H1 (cell line): ENCODE data around the gene RGR. TPM values are rescaled to one million over a fixed set of nuclear protein-coding genes. Genes with fewer than 3 reads are reported as not detected.

Experiments
- CTCF ChIA-PET: fragments of 300-600 bp; sonication (Branson Sonifier 250); formaldehyde crosslinking; loops from one replicate; lab custom pipeline; 2021; ENCODE audit not compliant: partially characterized antibody; lab: Charles Lee
- POLR2A ChIA-PET: fragments of 300-600 bp; sonication (Branson Sonifier 250); formaldehyde crosslinking; loops from one replicate; lab custom pipeline; 2021; ENCODE audit warnings: inconsistent platforms; ENCODE audit not compliant: partially characterized antibody; lab: Charles Lee
- DNase-seq, 2 experiments: peaks; one replicate each; pipeline versions ENCODE4 v3.0.0 to v3.0.0-alpha.2; 2010 to 2022; ENCODE audit warnings: low spot score in 2 of 2, low read depth in 1 of 2, mixed read lengths in 1 of 2
- FAIRE-seq: peaks from 2 replicates; lab custom pipeline; 2011; peaks lifted over from hg19 to GRCh38; lab: Jason Lieb, UNC
- H2AFZ ChIP-seq: 2 replicates; pipeline ENCODE4 v1.8.1; 2012; ENCODE audit warnings: low read length, inconsistent platforms
- H2AK5ac ChIP-seq: 2 replicates; pipeline ENCODE4 v1.6.1; 2013; ENCODE audit warnings: low read depth, low read length
- H2BK120ac ChIP-seq: replicated peaks from 2 replicates; pipeline ENCODE3; 2013; ENCODE audit warnings: low read depth, low read length, inconsistent platforms
- H2BK12ac ChIP-seq: 2 replicates; pipeline ENCODE4 v1.6.1; 2013; ENCODE audit warnings: low read depth, low read length
- H2BK15ac ChIP-seq: 2 replicates; pipeline ENCODE4 v1.6.1; 2013; ENCODE audit warnings: low read length
- H2BK20ac ChIP-seq: 2 replicates; pipeline ENCODE4 v1.6.1; 2013; ENCODE audit warnings: low read length
- H2BK5ac ChIP-seq: 2 replicates; pipeline ENCODE4 v1.6.1; 2013; ENCODE audit warnings: low read depth, low read length
- H3K14ac ChIP-seq: 2 replicates; pipeline ENCODE4 v1.6.1; 2013; ENCODE audit warnings: inconsistent platforms; ENCODE audit not compliant: insufficient read length
- H3K18ac ChIP-seq: 2 replicates; pipeline ENCODE4 v1.6.1; 2013; ENCODE audit warnings: low read length; ENCODE audit errors: extremely low read depth
- H3K23ac ChIP-seq: 2 replicates; pipeline ENCODE4 v1.6.1; 2013; ENCODE audit warnings: inconsistent platforms; ENCODE audit not compliant: insufficient read length
- H3K23me2 ChIP-seq: 2 replicates; pipeline ENCODE4 v1.6.1; 2013; ENCODE audit warnings: low read depth, low read length
- H3K27ac ChIP-seq: 2 replicates; pipeline ENCODE4 v1.6.1; 2011; ENCODE audit warnings: low read depth, low read length, inconsistent platforms
- H3K27me3 ChIP-seq, 4 experiments: replicated peaks in 1 of 4; 1 replicate in 1 of 4; 2 replicates in 3 of 4; pipeline versions ENCODE4 v1.6.1 to v1.8.1; 2011 to 2013; ENCODE audit warnings: low read length in 3 of 4, mild to moderate bottlenecking in 3 of 4, inconsistent platforms in 2 of 4, mixed read lengths in 2 of 4, moderate library complexity in 1 of 4; ENCODE audit not compliant: control insufficient read depth in 3 of 4, insufficient read depth in 3 of 4; ENCODE audit errors: extremely low read depth in 1 of 4
- H3K36me3 ChIP-seq, 4 experiments: 2 replicates each; pipeline versions ENCODE4 v1.6.1 to v1.8.1; 2011 to 2013; ENCODE audit warnings: mild to moderate bottlenecking in 4 of 4, low read length in 3 of 4, moderate library complexity in 2 of 4, control low read depth in 1 of 4, inconsistent platforms in 1 of 4; ENCODE audit not compliant: insufficient read depth in 4 of 4, control insufficient read depth in 2 of 4
- H3K4ac ChIP-seq: replicated peaks from 2 replicates; pipeline ENCODE3; 2013; ENCODE audit warnings: low read length, low read depth, mixed read lengths, inconsistent platforms; ENCODE audit not compliant: insufficient read length
- H3K4me1 ChIP-seq, 4 experiments: replicated peaks in 1 of 4; 1 replicate in 1 of 4; 2 replicates in 3 of 4; pipeline versions ENCODE4 v1.6.1 to v1.8.1; 2011 to 2013; ENCODE audit warnings: low read length in 3 of 4, inconsistent platforms in 2 of 4, mixed read lengths in 1 of 4; ENCODE audit not compliant: insufficient read depth in 4 of 4, control insufficient read depth in 3 of 4
- H3K4me2 ChIP-seq, 2 experiments: 2 replicates each; pipeline versions ENCODE4 v1.6.1 to v1.8.1; 2011 to 2013; ENCODE audit warnings: low read depth in 2 of 2, low read length in 2 of 2, control low read depth in 1 of 2, inconsistent platforms in 1 of 2, mild to moderate bottlenecking in 1 of 2; ENCODE audit not compliant: insufficient read depth in 1 of 2
- H3K4me3 ChIP-seq, 4 experiments: fragments of 200-600, 300-600 bp in 1 of 4; sonication (generic), shearing (Covaris generic), sonication (Bioruptor Twin) in 1 of 4; 2 replicates each; pipeline versions ENCODE4 v1.5.1 to v1.8.1; 2011 to 2016; ENCODE audit warnings: low read length in 4 of 4, low read depth in 3 of 4, control low read depth in 2 of 4, inconsistent platforms in 2 of 4, mild to moderate bottlenecking in 2 of 4, mixed read lengths in 1 of 4, moderate library complexity in 1 of 4; ENCODE audit not compliant: insufficient read depth in 2 of 4; ENCODE audit errors: extremely low read depth in 1 of 4
- H3K56ac ChIP-seq: replicated peaks from 2 replicates; pipeline ENCODE3; 2013; ENCODE audit warnings: low read depth, mild to moderate bottlenecking, mixed read lengths, low read length, inconsistent platforms; ENCODE audit not compliant: insufficient read length
- H3K79me1 ChIP-seq: 2 replicates; pipeline ENCODE4 v1.6.1; 2013; ENCODE audit warnings: low read depth, low read length, control low read depth
- H3K79me2 ChIP-seq, 2 experiments: 2 replicates each; pipeline versions ENCODE4 v1.6.1 to v1.8.1; 2012 to 2013; ENCODE audit warnings: low read length in 2 of 2, mild to moderate bottlenecking in 2 of 2, inconsistent platforms in 1 of 2; ENCODE audit not compliant: insufficient read depth in 2 of 2, control insufficient read depth in 1 of 2
- H3K9ac ChIP-seq, 4 experiments: replicated peaks in 1 of 4; 1 replicate in 1 of 4; 2 replicates in 3 of 4; pipeline versions ENCODE4 v1.6.1 to v1.8.1; 2011 to 2013; ENCODE audit warnings: low read depth in 3 of 4, low read length in 3 of 4, control low read depth in 2 of 4, mild to moderate bottlenecking in 2 of 4, moderate library complexity in 2 of 4, inconsistent platforms in 1 of 4; ENCODE audit errors: extremely low read depth in 1 of 4
- H3K9me3 ChIP-seq, 2 experiments: 2 replicates each; pipeline versions ENCODE4 v1.6.1 to v1.8.1; 2012 to 2013; ENCODE audit warnings: mild to moderate bottlenecking in 2 of 2, moderate library complexity in 2 of 2, control low read depth in 1 of 2, inconsistent platforms in 1 of 2, low read depth in 1 of 2, low read length in 1 of 2, mixed read lengths in 1 of 2; ENCODE audit not compliant: insufficient read depth in 2 of 2
- H4K20me1 ChIP-seq, 2 experiments: replicated peaks in 1 of 2; 2 replicates each; pipeline versions ENCODE3 to v1.8.1; 2011 to 2013; ENCODE audit warnings: inconsistent platforms in 2 of 2, low read length in 2 of 2, mild to moderate bottlenecking in 1 of 2; ENCODE audit not compliant: insufficient read depth in 2 of 2, control insufficient read depth in 1 of 2
- H4K5ac ChIP-seq: 2 replicates; pipeline ENCODE4 v1.6.1; 2013; ENCODE audit warnings: low read length, low read depth, mixed read lengths, inconsistent platforms; ENCODE audit not compliant: insufficient read length
- H4K8ac ChIP-seq: 2 replicates; pipeline ENCODE4 v1.8.0; 2013; ENCODE audit warnings: mild to moderate bottlenecking, moderate library complexity, low read length, inconsistent platforms; ENCODE audit not compliant: insufficient read depth; ENCODE audit errors: extremely low read depth
- H4K91ac ChIP-seq: replicated peaks from 2 replicates; pipeline ENCODE3; 2013; ENCODE audit warnings: low read length, mixed read lengths, inconsistent platforms; ENCODE audit not compliant: insufficient read length
- JUN ChIP-seq: IDR thresholded peaks from 2 replicates; pipeline ENCODE4 v1.6.1; 2011; ENCODE audit warnings: low read depth, mild to moderate bottlenecking, improper control_type of control experiment, low read length
- KDM5A ChIP-seq: fragments of 200-600 bp; IDR thresholded peaks from 2 replicates; pipeline ENCODE4 v1.7.1; 2012; ENCODE audit warnings: mild to moderate bottlenecking, low read length, inconsistent platforms, mixed read lengths
- MAFK ChIP-seq: IDR thresholded peaks from 2 replicates; pipeline ENCODE4 v1.6.1; 2012; ENCODE audit warnings: low read depth, mild to moderate bottlenecking, improper control_type of control experiment, low read length
- PHF8 ChIP-seq: fragments of 200-600 bp; sonication (generic); conservative IDR thresholded peaks from 2 replicates; pipeline ENCODE4 v1.7.1; 2012; ENCODE audit warnings: low read depth, mild to moderate bottlenecking, inconsistent platforms, low read length, moderate library complexity
- SAP30 ChIP-seq: fragments of 300-600 bp; sonication (generic); IDR thresholded peaks from 2 replicates; pipeline ENCODE4 v1.7.1; 2012; ENCODE audit warnings: low read length, moderate library complexity, mild to moderate bottlenecking, inconsistent platforms; ENCODE audit not compliant: insufficient read depth, insufficient replicate concordance
- SIN3A ChIP-seq, 2 experiments: IDR thresholded peaks in 1 of 2; conservative IDR thresholded peaks in 1 of 2; 2 replicates each; pipeline ENCODE4 v1.6.1; 2011 to 2012; ENCODE audit warnings: low read length in 2 of 2, improper control_type of control experiment in 1 of 2, low read depth in 1 of 2, mild to moderate bottlenecking in 1 of 2
- SIRT6 ChIP-seq: IDR thresholded peaks from one replicate; pipeline ENCODE4 v1.7.1; 2012; ENCODE audit warnings: low read length, inconsistent platforms
- SUZ12 ChIP-seq: fragments of 200-600 bp; sonication (generic); IDR thresholded peaks from 2 replicates; pipeline ENCODE4 v1.6.1; 2012; ENCODE audit warnings: mild to moderate bottlenecking, inconsistent platforms, low read length, moderate library complexity, mixed read lengths
- WGBS, 2 experiments: shearing (Covaris generic) in 1 of 2; methylation state at CpG; one replicate each; pipeline versions ENCODE4 v1.1.6 to v1.1.7; 2013 to 2015; ENCODE audit warnings: low lambda C conversion rate in 2 of 2, mixed read lengths in 2 of 2, inconsistent platforms in 1 of 2, low coverage in 1 of 2, missing lambda C conversion rate in 1 of 2; ENCODE audit not compliant: insufficient replicate concordance in 2 of 2, insufficient coverage in 1 of 2, insufficient read length in 1 of 2; ENCODE audit errors: extremely low coverage in 1 of 2, missing lambda C conversion rate in 1 of 2; 5-methylcytosine and 5-hydroxymethylcytosine counted together
- polyA plus RNA-seq, 7 experiments: library from polyadenylated mRNA; depleted of rRNA in 3 of 7; stranded (reverse) in 5 of 7; unstranded in 2 of 7; fragments of >200 nt in 5 of 7; fragments of 200-250 nt in 2 of 7; gene quantifications; 1 replicate in 5 of 7; 2 replicates in 1 of 7; 4 replicates in 1 of 7; pipeline versions ENCODE4 v1.2.1 to v1.2.3, GENCODE V29; 2011 to 2013; ENCODE audit warnings: missing spikeins in 2 of 7, mixed read lengths in 2 of 7
- total RNA-seq: library from RNA; stranded (reverse); fragmentation: NEBNext Ultra II Directional; extraction: Animal tissue kit (Norgen Biotek cat#: 25700); gene quantifications from 2 replicates; pipeline ENCODE4 v1.2.1, GENCODE V29; 2021
- TF ChIP-seq, protein P1 (sequence below): IDR thresholded peaks from 2 replicates; pipeline ENCODE4 v1.6.1; 2012; ENCODE audit warnings: low read length, inconsistent platforms
- TF ChIP-seq, protein P2 (sequence below): IDR thresholded peaks from 2 replicates; pipeline ENCODE4 v1.6.1; 2011; ENCODE audit warnings: low read length, improper control_type of control experiment

Gene RGR
- total and polyA plus RNA-seq, 2 of the 8 experiments (the other 6 are each of a cell fraction or from before 2014, with no cell fraction given), result not detected

DNA sequence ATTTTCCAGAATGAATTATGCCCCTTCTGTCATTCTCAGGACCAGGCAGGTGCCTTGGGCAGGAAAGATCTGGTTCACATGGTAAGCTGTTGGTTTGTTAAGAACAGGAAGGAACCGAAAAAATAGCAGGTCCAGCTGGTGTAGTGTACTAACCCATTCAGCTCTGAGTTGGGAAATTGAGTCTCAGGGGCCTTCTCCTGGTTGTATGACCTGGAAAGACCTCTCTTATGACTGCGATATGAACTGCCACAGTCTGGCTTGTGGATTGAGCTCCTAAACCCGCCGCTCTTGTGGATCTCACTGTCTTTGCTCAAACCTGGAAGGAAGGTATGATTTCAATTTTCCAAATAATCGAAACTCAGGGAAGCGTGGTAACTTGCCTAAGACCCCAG, 8.1 kb upstream of the RGR start:
- Histone ChIP-seq H3K79me2 (no peaks in the 10 kb centered on the region), H4K20me1 (no peaks in the 10 kb centered on the region), H2BK20ac (no peak overlapping the region), H4K91ac (no peak overlapping the region), H3K4me1 (peaks cover 0 to 2% (median 0%) of the 10 kb centered on the region in 4 experiments; a peak in 3 of 7 replicates), H3K9ac (no peak overlapping the region), H3K14ac (no peak overlapping the region), H3K27me3 (peaks cover 0 to 10% (median 7%) of the 10 kb centered on the region in 4 experiments; a peak in 5 of 7 replicates), H4K5ac (no peak overlapping the region), H3K18ac (no peak overlapping the region), H2BK120ac (no peak overlapping the region), H4K8ac (no peak overlapping the region), H3K4me2 (peak overlapping the region; percentile 3 to 10; a peak in 1 of 4 replicates), H3K56ac (no peak overlapping the region), H2AFZ (0 out of 2 replicates have a peak overlapping the region, but pooled peaks have one; percentile 24), H3K79me1 (no peaks in the 10 kb centered on the region), H3K4me3 (no peak overlapping the region; a peak in 1 of 8 replicates), H3K23me2 (no peaks in the 10 kb centered on the region; the same call in 1 of the 2 replicates), H3K23ac (no peak overlapping the region), H2BK5ac (no peak overlapping the region), H2BK15ac (no peak overlapping the region), H2BK12ac (no peak overlapping the region), H2AK5ac (no peak overlapping the region), H3K4ac (no peak overlapping the region), H3K9me3 (no peaks in the 10 kb centered on the region), H3K27ac (no peak overlapping the region), H3K36me3 (no peaks in the 10 kb centered on the region)
- CTCF ChIA-PET, result interaction anchor here (0.5 to 3.1 kb wide), 29 partner anchors 9 to 400 kb away, joined by 3 to 44 read pairs (median 5); partner anchors contain the start of genes LRIT2 and RGR
- FAIRE-seq, result no peak
- DNase-seq, result no peak
- POLR2A ChIA-PET, result interaction anchor here (1.1 kb wide), 1 partner anchor 329 kb away, joined by 3 read pairs; no protein-coding TSS in a partner anchor
- 79% methylated on average over 6 of the region's 6 CpGs; no CpG with 5 or more reads in 1 of the 2 experiments for WGBS, 2 experiments
- TF ChIP-seq, protein P1, sequence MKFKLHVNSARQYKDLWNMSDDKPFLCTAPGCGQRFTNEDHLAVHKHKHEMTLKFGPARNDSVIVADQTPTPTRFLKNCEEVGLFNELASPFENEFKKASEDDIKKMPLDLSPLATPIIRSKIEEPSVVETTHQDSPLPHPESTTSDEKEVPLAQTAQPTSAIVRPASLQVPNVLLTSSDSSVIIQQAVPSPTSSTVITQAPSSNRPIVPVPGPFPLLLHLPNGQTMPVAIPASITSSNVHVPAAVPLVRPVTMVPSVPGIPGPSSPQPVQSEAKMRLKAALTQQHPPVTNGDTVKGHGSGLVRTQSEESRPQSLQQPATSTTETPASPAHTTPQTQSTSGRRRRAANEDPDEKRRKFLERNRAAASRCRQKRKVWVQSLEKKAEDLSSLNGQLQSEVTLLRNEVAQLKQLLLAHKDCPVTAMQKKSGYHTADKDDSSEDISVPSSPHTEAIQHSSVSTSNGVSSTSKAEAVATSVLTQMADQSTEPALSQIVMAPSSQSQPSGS, result no peak
- TF ChIP-seq PHF8 (no peak), SIRT6 (no peak), SAP30 (no peak), SUZ12 (no peak), JUN (no peak), MAFK (no peak), KDM5A (no peak), SIN3A (conservative IDR thresholded peaks at IDR 0.05 in 1 of 2, IDR thresholded peaks at IDR 0.05 in 1 of 2; ENCODE audit: low read depth in 1 of 2, low read length in 2 of 2) (no peak)
- TF ChIP-seq, protein P2, sequence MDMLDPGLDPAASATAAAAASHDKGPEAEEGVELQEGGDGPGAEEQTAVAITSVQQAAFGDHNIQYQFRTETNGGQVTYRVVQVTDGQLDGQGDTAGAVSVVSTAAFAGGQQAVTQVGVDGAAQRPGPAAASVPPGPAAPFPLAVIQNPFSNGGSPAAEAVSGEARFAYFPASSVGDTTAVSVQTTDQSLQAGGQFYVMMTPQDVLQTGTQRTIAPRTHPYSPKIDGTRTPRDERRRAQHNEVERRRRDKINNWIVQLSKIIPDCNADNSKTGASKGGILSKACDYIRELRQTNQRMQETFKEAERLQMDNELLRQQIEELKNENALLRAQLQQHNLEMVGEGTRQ, result no peak
